WTC11 (cell line): ENCODE results near the gene ULK4. TPM values are rescaled to one million over a fixed set of nuclear protein-coding genes. Genes with fewer than 3 reads are reported as not detected.

Experiments
- ATAC-seq: fragments of 200-7000 bp; cut with Tn5 transposase; 2 replicates; pipeline ENCODE4 v1.10.0; 2021; ENCODE audit warnings: mild to moderate bottlenecking, moderate library complexity
- CTCF ChIA-PET: fragments of 300-600 bp; sonication (Branson Sonifier 250); formaldehyde crosslinking; loops from one replicate; lab custom pipeline; 2021; ENCODE audit warnings: antibody characterized with exemption; lab: Charles Lee
- POLR2A ChIA-PET: fragments of 350-600 bp; sonication (Branson Sonifier 250); formaldehyde crosslinking; loops from one replicate; lab custom pipeline; 2021; ENCODE audit warnings: antibody characterized with exemption; lab: Charles Lee
- DNase-seq: peaks from one replicate; pipeline ENCODE4 v3.0.0; 2021; ENCODE audit warnings: low spot score
- H3K27ac Mint-ChIP-seq: 2 replicates; pipeline ENCODE4 v1.8.0; 2021; ENCODE audit warnings: mixed read lengths
- H3K27me3 Mint-ChIP-seq: 2 replicates; pipeline ENCODE4 v1.8.0; 2021; ENCODE audit warnings: low read depth, mild to moderate bottlenecking, moderate library complexity, mixed read lengths
- H3K36me3 Mint-ChIP-seq: 2 replicates; pipeline ENCODE4 v1.8.0; 2021; ENCODE audit warnings: mixed read lengths
- H3K4me1 Mint-ChIP-seq: 2 replicates; pipeline ENCODE4 v1.8.0; 2022; ENCODE audit warnings: mixed read lengths
- H3K4me3 Mint-ChIP-seq: 2 replicates; pipeline ENCODE4 v1.8.0; 2021; ENCODE audit warnings: mild to moderate bottlenecking, moderate library complexity, mixed read lengths
- H3K9me3 Mint-ChIP-seq: 2 replicates; pipeline ENCODE4 v1.8.0; 2021; ENCODE audit warnings: mixed read lengths
- ATF2 ChIP-seq: sonication (generic); formaldehyde crosslinking; IDR thresholded peaks from 2 replicates; pipeline ENCODE4 v1.8.1; 2022; ENCODE audit warnings: low read depth, missing genetic modification reagents, borderline replicate concordance
- CREM ChIP-seq: sonication (generic); formaldehyde crosslinking; IDR thresholded peaks from 2 replicates; pipeline ENCODE4 v1.8.1; 2022; ENCODE audit warnings: mild to moderate bottlenecking, missing genetic modification reagents, moderate library complexity
- E2F5 ChIP-seq: sonication (generic); formaldehyde crosslinking; IDR thresholded peaks from 2 replicates; pipeline ENCODE4 v1.8.1; 2022; ENCODE audit warnings: mild to moderate bottlenecking, moderate library complexity, missing genetic modification reagents
- ETV6 ChIP-seq: sonication (generic); formaldehyde crosslinking; IDR thresholded peaks from 2 replicates; pipeline ENCODE4 v1.8.1; 2022; ENCODE audit warnings: mild to moderate bottlenecking, missing genetic modification reagents
- FOXK1 ChIP-seq: sonication (generic); formaldehyde crosslinking; IDR thresholded peaks from 2 replicates; pipeline ENCODE4 v1.8.0; 2022; ENCODE audit warnings: mild to moderate bottlenecking, moderate library complexity, missing genetic modification reagents
- IRF2 ChIP-seq: sonication (generic); formaldehyde crosslinking; IDR thresholded peaks from 2 replicates; pipeline ENCODE4 v1.8.0; 2022; ENCODE audit warnings: low read depth, missing genetic modification reagents, borderline replicate concordance
- MLX ChIP-seq: sonication (generic); formaldehyde crosslinking; IDR thresholded peaks from 2 replicates; pipeline ENCODE4 v1.8.1; 2023; ENCODE audit warnings: mild to moderate bottlenecking, missing genetic modification reagents, moderate library complexity
- NFYB ChIP-seq: sonication (generic); formaldehyde crosslinking; conservative IDR thresholded peaks from 2 replicates; pipeline ENCODE4 v1.8.0; 2022; ENCODE audit warnings: low read depth, missing genetic modification reagents
- SMAD4 ChIP-seq: sonication (generic); formaldehyde crosslinking; IDR thresholded peaks from 2 replicates; pipeline ENCODE4 v1.8.0; 2022; ENCODE audit warnings: mild to moderate bottlenecking, missing genetic modification reagents
- TEAD1 ChIP-seq: sonication (generic); formaldehyde crosslinking; IDR thresholded peaks from 2 replicates; pipeline ENCODE4 v1.8.0; 2022; ENCODE audit warnings: mild to moderate bottlenecking, missing genetic modification reagents
- TP53 ChIP-seq: sonication (generic); formaldehyde crosslinking; IDR thresholded peaks from 2 replicates; pipeline ENCODE4 v1.8.1; 2023; ENCODE audit warnings: mild to moderate bottlenecking, missing genetic modification reagents
- USF2 ChIP-seq: sonication (generic); formaldehyde crosslinking; IDR thresholded peaks from 2 replicates; pipeline ENCODE4 v1.8.1; 2023; ENCODE audit warnings: mild to moderate bottlenecking, missing genetic modification reagents, moderate library complexity
- total RNA-seq: library from RNA; stranded (reverse); gene quantifications from 3 replicates; pipeline ENCODE4 v1.2.3, GENCODE V29; 2021
- TF ChIP-seq, protein P1 (sequence below): sonication (generic); formaldehyde crosslinking; IDR thresholded peaks from 2 replicates; pipeline ENCODE4 v1.8.0; 2023; ENCODE audit warnings: missing genetic modification reagents, mild to moderate bottlenecking, borderline replicate concordance
- TF ChIP-seq, protein P2 (sequence below): fragments of 250-450 bp; sonication (Bioruptor Pico); IDR thresholded peaks from 2 replicates; pipeline ENCODE4 v2.1.2; 2022; ENCODE audit warnings: mild to moderate bottlenecking, moderate library complexity
- TF ChIP-seq, protein P3 (sequence below): sonication (generic); formaldehyde crosslinking; conservative IDR thresholded peaks from 2 replicates; pipeline ENCODE4 v1.8.1; 2023; ENCODE audit warnings: mild to moderate bottlenecking, low read depth, missing genetic modification reagents, moderate library complexity
- TF ChIP-seq, protein P4 (sequence below): sonication (generic); formaldehyde crosslinking; IDR thresholded peaks from 2 replicates; pipeline ENCODE4 v1.8.1; 2023; ENCODE audit warnings: mild to moderate bottlenecking, moderate library complexity, missing genetic modification reagents

ULK4 gene
- total RNA-seq, 1 experiment from 2014 or later = 9.2 TPM

- TF ChIP-seq, protein P1, sequence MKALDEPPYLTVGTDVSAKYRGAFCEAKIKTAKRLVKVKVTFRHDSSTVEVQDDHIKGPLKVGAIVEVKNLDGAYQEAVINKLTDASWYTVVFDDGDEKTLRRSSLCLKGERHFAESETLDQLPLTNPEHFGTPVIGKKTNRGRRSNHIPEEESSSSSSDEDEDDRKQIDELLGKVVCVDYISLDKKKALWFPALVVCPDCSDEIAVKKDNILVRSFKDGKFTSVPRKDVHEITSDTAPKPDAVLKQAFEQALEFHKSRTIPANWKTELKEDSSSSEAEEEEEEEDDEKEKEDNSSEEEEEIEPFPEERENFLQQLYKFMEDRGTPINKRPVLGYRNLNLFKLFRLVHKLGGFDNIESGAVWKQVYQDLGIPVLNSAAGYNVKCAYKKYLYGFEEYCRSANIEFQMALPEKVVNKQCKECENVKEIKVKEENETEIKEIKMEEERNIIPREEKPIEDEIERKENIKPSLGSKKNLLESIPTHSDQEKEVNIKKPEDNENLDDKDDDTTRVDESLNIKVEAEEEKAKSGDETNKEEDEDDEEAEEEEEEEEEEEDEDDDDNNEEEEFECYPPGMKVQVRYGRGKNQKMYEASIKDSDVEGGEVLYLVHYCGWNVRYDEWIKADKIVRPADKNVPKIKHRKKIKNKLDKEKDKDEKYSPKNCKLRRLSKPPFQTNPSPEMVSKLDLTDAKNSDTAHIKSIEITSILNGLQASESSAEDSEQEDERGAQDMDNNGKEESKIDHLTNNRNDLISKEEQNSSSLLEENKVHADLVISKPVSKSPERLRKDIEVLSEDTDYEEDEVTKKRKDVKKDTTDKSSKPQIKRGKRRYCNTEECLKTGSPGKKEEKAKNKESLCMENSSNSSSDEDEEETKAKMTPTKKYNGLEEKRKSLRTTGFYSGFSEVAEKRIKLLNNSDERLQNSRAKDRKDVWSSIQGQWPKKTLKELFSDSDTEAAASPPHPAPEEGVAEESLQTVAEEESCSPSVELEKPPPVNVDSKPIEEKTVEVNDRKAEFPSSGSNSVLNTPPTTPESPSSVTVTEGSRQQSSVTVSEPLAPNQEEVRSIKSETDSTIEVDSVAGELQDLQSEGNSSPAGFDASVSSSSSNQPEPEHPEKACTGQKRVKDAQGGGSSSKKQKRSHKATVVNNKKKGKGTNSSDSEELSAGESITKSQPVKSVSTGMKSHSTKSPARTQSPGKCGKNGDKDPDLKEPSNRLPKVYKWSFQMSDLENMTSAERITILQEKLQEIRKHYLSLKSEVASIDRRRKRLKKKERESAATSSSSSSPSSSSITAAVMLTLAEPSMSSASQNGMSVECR (CRISPR knock-in tag) = no peak
- TF ChIP-seq USF2 (CRISPR knock-in tag) (no peak), ETV6 (CRISPR knock-in tag) (no peak), ATF2 (CRISPR knock-in tag) (no peak), NFYB (CRISPR knock-in tag) (no peak), TEAD1 (CRISPR knock-in tag) (no peak), FOXK1 (no peak), IRF2 (CRISPR knock-in tag) (no peak)
- TF ChIP-seq, protein P2, sequence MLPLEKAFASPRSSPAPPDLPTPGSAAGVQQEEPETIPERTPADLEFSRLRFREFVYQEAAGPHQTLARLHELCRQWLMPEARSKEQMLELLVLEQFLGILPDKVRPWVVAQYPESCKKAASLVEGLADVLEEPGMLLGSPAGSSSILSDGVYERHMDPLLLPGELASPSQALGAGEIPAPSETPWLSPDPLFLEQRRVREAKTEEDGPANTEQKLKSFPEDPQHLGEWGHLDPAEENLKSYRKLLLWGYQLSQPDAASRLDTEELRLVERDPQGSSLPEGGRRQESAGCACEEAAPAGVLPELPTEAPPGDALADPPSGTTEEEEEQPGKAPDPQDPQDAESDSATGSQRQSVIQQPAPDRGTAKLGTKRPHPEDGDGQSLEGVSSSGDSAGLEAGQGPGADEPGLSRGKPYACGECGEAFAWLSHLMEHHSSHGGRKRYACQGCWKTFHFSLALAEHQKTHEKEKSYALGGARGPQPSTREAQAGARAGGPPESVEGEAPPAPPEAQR (CRISPR knock-in tag) = no peak
Observed at GRCh38 chr3:41489231-41489630, 472.7 kb downstream of the ULK4 start (continued).

DNA sequence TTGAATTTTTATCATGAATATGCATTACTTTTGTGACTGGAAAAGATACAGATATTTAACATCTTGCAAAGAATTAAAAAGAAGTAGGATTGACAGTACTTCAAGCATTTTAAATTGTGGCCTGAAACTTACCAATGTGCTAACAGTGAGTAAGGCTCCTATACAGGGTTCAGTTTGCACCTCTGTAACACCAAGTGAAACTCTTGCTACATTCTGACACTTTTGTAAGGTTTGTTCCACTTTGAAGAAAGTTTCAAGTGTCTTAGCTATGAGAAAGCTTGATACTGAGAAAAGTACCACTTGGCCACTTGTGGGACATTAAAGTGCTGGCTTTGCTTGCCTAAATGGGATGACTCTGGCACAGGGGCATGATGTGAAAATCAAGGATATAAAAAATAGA is 473.4 kb downstream of the ULK4 start:
- CTCF ChIA-PET = no interaction called here
- ATAC-seq = no peak
- H3K27ac Mint-ChIP-seq = no peak overlapping the region
- TF ChIP-seq IRF2 (CRISPR knock-in tag) = no peak
- TF ChIP-seq TP53 (CRISPR knock-in tag) = no peak
- TF ChIP-seq, protein P3, sequence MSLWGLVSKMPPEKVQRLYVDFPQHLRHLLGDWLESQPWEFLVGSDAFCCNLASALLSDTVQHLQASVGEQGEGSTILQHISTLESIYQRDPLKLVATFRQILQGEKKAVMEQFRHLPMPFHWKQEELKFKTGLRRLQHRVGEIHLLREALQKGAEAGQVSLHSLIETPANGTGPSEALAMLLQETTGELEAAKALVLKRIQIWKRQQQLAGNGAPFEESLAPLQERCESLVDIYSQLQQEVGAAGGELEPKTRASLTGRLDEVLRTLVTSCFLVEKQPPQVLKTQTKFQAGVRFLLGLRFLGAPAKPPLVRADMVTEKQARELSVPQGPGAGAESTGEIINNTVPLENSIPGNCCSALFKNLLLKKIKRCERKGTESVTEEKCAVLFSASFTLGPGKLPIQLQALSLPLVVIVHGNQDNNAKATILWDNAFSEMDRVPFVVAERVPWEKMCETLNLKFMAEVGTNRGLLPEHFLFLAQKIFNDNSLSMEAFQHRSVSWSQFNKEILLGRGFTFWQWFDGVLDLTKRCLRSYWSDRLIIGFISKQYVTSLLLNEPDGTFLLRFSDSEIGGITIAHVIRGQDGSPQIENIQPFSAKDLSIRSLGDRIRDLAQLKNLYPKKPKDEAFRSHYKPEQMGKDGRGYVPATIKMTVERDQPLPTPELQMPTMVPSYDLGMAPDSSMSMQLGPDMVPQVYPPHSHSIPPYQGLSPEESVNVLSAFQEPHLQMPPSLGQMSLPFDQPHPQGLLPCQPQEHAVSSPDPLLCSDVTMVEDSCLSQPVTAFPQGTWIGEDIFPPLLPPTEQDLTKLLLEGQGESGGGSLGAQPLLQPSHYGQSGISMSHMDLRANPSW (CRISPR knock-in tag) = no peak
- no peak for TF ChIP-seq CREM
- TF ChIP-seq, protein P1 (CRISPR knock-in tag) = no peak
- TF ChIP-seq E2F5 (CRISPR knock-in tag) = no peak
- TF ChIP-seq SMAD4 (CRISPR knock-in tag) = no peak
- TF ChIP-seq MLX (CRISPR knock-in tag) = no peak
- no peak for TF ChIP-seq FOXK1
- TF ChIP-seq, protein P4, sequence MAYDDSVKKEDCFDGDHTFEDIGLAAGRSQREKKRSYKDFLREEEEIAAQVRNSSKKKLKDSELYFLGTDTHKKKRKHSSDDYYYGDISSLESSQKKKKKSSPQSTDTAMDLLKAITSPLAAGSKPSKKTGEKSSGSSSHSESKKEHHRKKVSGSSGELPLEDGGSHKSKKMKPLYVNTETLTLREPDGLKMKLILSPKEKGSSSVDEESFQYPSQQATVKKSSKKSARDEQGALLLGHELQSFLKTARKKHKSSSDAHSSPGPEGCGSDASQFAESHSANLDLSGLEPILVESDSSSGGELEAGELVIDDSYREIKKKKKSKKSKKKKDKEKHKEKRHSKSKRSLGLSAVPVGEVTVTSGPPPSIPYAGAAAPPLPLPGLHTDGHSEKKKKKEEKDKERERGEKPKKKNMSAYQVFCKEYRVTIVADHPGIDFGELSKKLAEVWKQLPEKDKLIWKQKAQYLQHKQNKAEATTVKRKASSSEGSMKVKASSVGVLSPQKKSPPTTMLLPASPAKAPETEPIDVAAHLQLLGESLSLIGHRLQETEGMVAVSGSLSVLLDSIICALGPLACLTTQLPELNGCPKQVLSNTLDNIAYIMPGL (CRISPR knock-in tag) = no peak

More for the DNA sequence above, 473.4 kb downstream of the ULK4 start:
- Mint-ChIP-seq H3K9me3 (peaks cover 4% of the 10 kb centered on the region), H3K4me3 (no peak overlapping the region), H3K36me3 (peaks cover 4% of the 10 kb centered on the region; the same call in 1 of the 2 replicates), H3K4me1 (peaks cover 8% of the 10 kb centered on the region), H3K27me3 (no peaks in the 10 kb centered on the region)
- POLR2A ChIA-PET = no interaction called here
- DNase-seq = no peak
